DOHH2 (cell line): ENCODE measurements around the gene GPATCH3.

Source experiments
- H3F3A ChIP-seq: fragments of 200-600 bp; sonication (generic), shearing (Covaris generic); 2 replicates; pipeline ENCODE4 v1.6.0; 2016; ENCODE audit warnings: antibody characterized with exemption, mild to moderate bottlenecking; ENCODE audit not compliant: control insufficient read depth, insufficient read depth
- H3K27ac ChIP-seq: fragments of 200-600 bp; sonication (generic); 2 replicates; pipeline ENCODE4 v1.5.1; 2014; ENCODE audit warnings: low read depth, mild to moderate bottlenecking, low read length, moderate library complexity
- H3K27me3 ChIP-seq: fragments of 200-600 bp; sonication (generic); 2 replicates; pipeline ENCODE4 v1.6.1; 2014; ENCODE audit warnings: mild to moderate bottlenecking, low read length, mixed read lengths; ENCODE audit not compliant: control insufficient read depth
- H3K36me3 ChIP-seq: fragments of 200-600 bp; sonication (generic); 2 replicates; pipeline ENCODE4 v1.6.1; 2014; ENCODE audit warnings: mild to moderate bottlenecking, low read length, moderate library complexity, mixed read lengths; ENCODE audit not compliant: control insufficient read depth
- H3K4me1 ChIP-seq: fragments of 200-600 bp; sonication (generic); 2 replicates; pipeline ENCODE4 v1.6.1; 2014; ENCODE audit warnings: mild to moderate bottlenecking, low read length, mixed read lengths; ENCODE audit not compliant: control insufficient read depth
- H3K4me2 ChIP-seq: fragments of 200-600 bp; sonication (generic); 2 replicates; pipeline ENCODE4 v1.6.0; 2014; ENCODE audit warnings: mild to moderate bottlenecking, low read length, moderate library complexity
- H3K4me3 ChIP-seq: fragments of 200-600 bp; sonication (generic); 2 replicates; pipeline ENCODE4 v1.5.1; 2014; ENCODE audit warnings: mild to moderate bottlenecking, low read length, mixed read lengths
- H3K79me2 ChIP-seq: fragments of 200-600 bp; sonication (generic); 2 replicates; pipeline ENCODE4 v1.6.1; 2014; ENCODE audit warnings: mild to moderate bottlenecking, low read length, mixed read lengths; ENCODE audit not compliant: control insufficient read depth
- H3K9me2 ChIP-seq: fragments of 200-600 bp; sonication (generic); replicated peaks from 2 replicates; pipeline ENCODE4 v1.6.1; 2014; ENCODE audit warnings: mild to moderate bottlenecking, low read length, mixed read lengths; ENCODE audit not compliant: control insufficient read depth
- H3K9me3 ChIP-seq: fragments of 200-600 bp; sonication (generic); 2 replicates; pipeline ENCODE4 v1.6.1; 2014; ENCODE audit warnings: antibody characterized with exemption, low read length, mixed read lengths; ENCODE audit not compliant: control insufficient read depth, insufficient read depth
- H4K20me1 ChIP-seq: fragments of 200-600 bp; sonication (generic); 2 replicates; pipeline ENCODE4 v1.6.0; 2014; ENCODE audit warnings: low read depth, mild to moderate bottlenecking, antibody characterized with exemption, low read length, moderate library complexity; ENCODE audit not compliant: control insufficient read depth, insufficient read depth
- EZH2phosphoT487 ChIP-seq: fragments of 200-600 bp; sonication (generic); IDR thresholded peaks from 2 replicates; pipeline ENCODE4 v1.6.1; 2017; ENCODE audit warnings: borderline replicate concordance, mild to moderate bottlenecking, antibody characterized with exemption, low read length, moderate library complexity, mixed read lengths
- TF ChIP-seq, protein P1 (sequence below): fragments of 200-600 bp; sonication (generic); IDR thresholded peaks from one replicate; pipeline ENCODE4 v1.5.1; 2014; ENCODE audit warnings: antibody characterized with exemption, mild to moderate bottlenecking, low read depth, low read length; ENCODE audit not compliant: poor library complexity, severe bottlenecking

The GPATCH3 gene

GRCh38 chr1:26861286-26861701 lies 39.0 kb downstream of the GPATCH3 start:
- no peak overlapping the region for H3K27ac ChIP-seq
- H3F3A ChIP-seq, result peaks cover 14% of the 10 kb centered on the region
- H3K27me3 ChIP-seq, result no peaks in the 10 kb centered on the region
- no peak overlapping the region for H3K4me2 ChIP-seq
- H3K36me3 ChIP-seq, result peaks cover 9% of the 10 kb centered on the region
- no peaks in the 10 kb centered on the region for H3K9me2 ChIP-seq
- peaks cover 35% of the 10 kb centered on the region for H3K4me1 ChIP-seq
- H3K4me3 ChIP-seq, result no peak overlapping the region
- H3K79me2 ChIP-seq, result peaks cover 2% of the 10 kb centered on the region; the same call in 1 of the 2 replicates
- no peaks in the 10 kb centered on the region for H4K20me1 ChIP-seq
- H3K9me3 ChIP-seq, result no peaks in the 10 kb centered on the region
- TF ChIP-seq EZH2phosphoT487, result no peak
- TF ChIP-seq, protein P1, sequence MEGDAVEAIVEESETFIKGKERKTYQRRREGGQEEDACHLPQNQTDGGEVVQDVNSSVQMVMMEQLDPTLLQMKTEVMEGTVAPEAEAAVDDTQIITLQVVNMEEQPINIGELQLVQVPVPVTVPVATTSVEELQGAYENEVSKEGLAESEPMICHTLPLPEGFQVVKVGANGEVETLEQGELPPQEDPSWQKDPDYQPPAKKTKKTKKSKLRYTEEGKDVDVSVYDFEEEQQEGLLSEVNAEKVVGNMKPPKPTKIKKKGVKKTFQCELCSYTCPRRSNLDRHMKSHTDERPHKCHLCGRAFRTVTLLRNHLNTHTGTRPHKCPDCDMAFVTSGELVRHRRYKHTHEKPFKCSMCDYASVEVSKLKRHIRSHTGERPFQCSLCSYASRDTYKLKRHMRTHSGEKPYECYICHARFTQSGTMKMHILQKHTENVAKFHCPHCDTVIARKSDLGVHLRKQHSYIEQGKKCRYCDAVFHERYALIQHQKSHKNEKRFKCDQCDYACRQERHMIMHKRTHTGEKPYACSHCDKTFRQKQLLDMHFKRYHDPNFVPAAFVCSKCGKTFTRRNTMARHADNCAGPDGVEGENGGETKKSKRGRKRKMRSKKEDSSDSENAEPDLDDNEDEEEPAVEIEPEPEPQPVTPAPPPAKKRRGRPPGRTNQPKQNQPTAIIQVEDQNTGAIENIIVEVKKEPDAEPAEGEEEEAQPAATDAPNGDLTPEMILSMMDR, result no peak

DNA sequence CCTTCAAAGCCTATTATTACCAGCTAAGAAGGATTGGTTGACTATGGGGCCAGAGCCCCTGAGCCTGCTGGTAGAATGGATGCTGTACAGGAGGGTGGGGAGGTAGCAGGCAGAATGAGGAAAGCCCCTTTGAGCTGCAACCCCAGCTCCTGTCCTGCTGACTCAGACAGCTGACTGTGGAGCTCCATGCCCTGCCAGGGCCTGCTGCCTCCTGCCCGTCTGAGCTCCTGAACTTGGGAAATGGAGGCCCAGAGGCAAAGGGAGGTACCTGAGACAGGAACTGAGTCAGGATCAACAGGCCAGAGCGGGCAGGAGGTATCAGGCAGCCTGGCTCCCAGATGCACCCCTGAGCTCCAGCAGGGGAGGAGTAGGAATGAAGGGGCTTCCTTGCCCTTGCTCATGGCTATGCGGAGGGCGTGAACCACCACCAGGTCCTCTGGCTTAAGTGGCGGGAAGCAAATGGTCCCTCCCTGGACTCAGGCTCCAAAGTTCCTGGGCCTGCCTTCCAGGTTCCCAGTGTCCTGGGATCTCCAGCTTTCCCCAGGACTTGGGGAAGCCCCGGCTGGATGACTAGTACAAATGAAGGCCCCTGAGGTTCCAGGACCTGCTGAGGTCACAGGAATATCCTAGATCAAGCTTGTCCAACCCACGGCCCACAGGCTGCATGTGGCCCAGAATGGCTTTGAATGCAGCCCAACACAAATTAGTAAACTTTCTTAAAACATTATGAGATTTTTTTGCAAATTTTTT lies 41.2 kb downstream of the GPATCH3 start:
- H3K36me3 ChIP-seq, result peaks cover under 1% of the 10 kb centered on the region; the same call in 1 of the 2 replicates
- TF ChIP-seq EZH2phosphoT487, result no peak
- TF ChIP-seq, protein P1, result no peak
- no peaks in the 10 kb centered on the region for H4K20me1 ChIP-seq
- no peaks in the 10 kb centered on the region for H3K9me2 ChIP-seq
- H3F3A ChIP-seq, result peaks cover 5% of the 10 kb centered on the region; the same call in 1 of the 2 replicates
- H3K27ac ChIP-seq, result no peak overlapping the region
- no peaks in the 10 kb centered on the region for H3K9me3 ChIP-seq
- H3K79me2 ChIP-seq, result peaks cover 2% of the 10 kb centered on the region; the same call in 1 of the 2 replicates
- peaks cover 20% of the 10 kb centered on the region for H3K4me1 ChIP-seq
- H3K4me3 ChIP-seq, result no peak overlapping the region
- no peaks in the 10 kb centered on the region for H3K27me3 ChIP-seq
- H3K4me2 ChIP-seq, result no peak overlapping the region

GRCh38 chr1:26858160-26858559 lies 42.1 kb downstream of the GPATCH3 start:
- Histone ChIP-seq H3K36me3 (peaks cover 10% of the 10 kb centered on the region), H3K9me2 (no peaks in the 10 kb centered on the region), H3K27ac (no peak overlapping the region), H3K4me3 (no peak overlapping the region), H3K27me3 (no peaks in the 10 kb centered on the region), H3K79me2 (no peaks in the 10 kb centered on the region), H3K4me2 (no peak overlapping the region), H3F3A (peaks cover 5% of the 10 kb centered on the region; the same call in 1 of the 2 replicates), H4K20me1 (no peaks in the 10 kb centered on the region), H3K4me1 (peaks cover 11% of the 10 kb centered on the region), H3K9me3 (no peaks in the 10 kb centered on the region)
- no peak for TF ChIP-seq EZH2phosphoT487
- TF ChIP-seq, protein P1, result no peak
